A549 (cell line): ENCODE data around the gene DEAF1. TPM values are rescaled to one million over a fixed set of nuclear protein-coding genes. Genes with fewer than 3 reads are reported as not detected.

Source experiments
- ATAC-seq, 2 experiments: fragments of 200-7000 bp in 1 of 2; fragments of >200 bp in 1 of 2; cut with Nextera tagmentation in 1 of 2; cut with Tn5 transposase in 1 of 2; 3 replicates each; pipeline versions ENCODE4 v1.8.0 to v1.9.1; 2018 to 2020; ENCODE audit warnings: mild to moderate bottlenecking in 1 of 2, moderate library complexity in 1 of 2
- CTCF ChIA-PET: fragments of 300-600 bp; sonication (Branson Sonifier 250); formaldehyde crosslinking; extraction: SDS; loops from one replicate; lab custom pipeline; 2021; ENCODE audit warnings: antibody characterized with exemption, inconsistent platforms; lab: Yijun Ruan, JAX
- POLR2A ChIA-PET: fragments of 350-600 bp; formaldehyde crosslinking; extraction: SDS; loops from one replicate; lab custom pipeline; 2021; ENCODE audit warnings: antibody characterized with exemption, inconsistent platforms; lab: Yijun Ruan, JAX
- DNase-seq, 2 experiments: peaks; one replicate each; pipeline versions ENCODE4 v3.0.0 to v3.0.0-alpha.2; 2011 to 2016; ENCODE audit warnings: low read depth in 1 of 2, low spot score in 1 of 2
- FAIRE-seq: peaks from 2 replicates; lab custom pipeline; 2011; peaks lifted over from hg19 to GRCh38; lab: Jason Lieb, UNC
- H3K27ac ChIP-seq, 2 experiments: fragments of >200 bp; sonication (Bioruptor Twin); formaldehyde crosslinking; 3 replicates each; pipeline ENCODE4 v1.5.1; 2016 to 2017
- H3K4me1 ChIP-seq: fragments of >200 bp; sonication (Bioruptor Twin); formaldehyde crosslinking; 3 replicates; pipeline ENCODE4 v1.6.1; 2016
- H3K4me2 ChIP-seq: fragments of >200 bp; sonication (Bioruptor Twin); formaldehyde crosslinking; 3 replicates; pipeline ENCODE4 v1.6.1; 2016
- H3K4me3 ChIP-seq: fragments of >200 bp; sonication (Bioruptor Twin); formaldehyde crosslinking; 3 replicates; pipeline ENCODE4 v1.5.1; 2016
- H3K9me3 ChIP-seq: fragments of >200 bp; sonication (Bioruptor Twin); formaldehyde crosslinking; 3 replicates; pipeline ENCODE4 v1.6.1; 2016
- ATOH8 ChIP-seq: fragments of 250-450 bp; sonication (Bioruptor Pico); IDR thresholded peaks from 2 replicates; pipeline ENCODE4 v1.5.0; 2020; ENCODE audit warnings: low read depth, mild to moderate bottlenecking, moderate library complexity
- BHLHE40 ChIP-seq: IDR thresholded peaks from 2 replicates; pipeline ENCODE4 v1.6.1; 2012; ENCODE audit warnings: low read depth, low read length, inconsistent platforms
- CEBPB ChIP-seq, 2 experiments: fragments of >200 bp in 1 of 2; sonication (Bioruptor Twin) in 1 of 2; formaldehyde crosslinking in 1 of 2; IDR thresholded peaks; 2 replicates each; pipeline ENCODE4 v1.6.1; 2012 to 2016
- CHD2 ChIP-seq: fragments of 150-350 bp; IDR thresholded peaks from 2 replicates; pipeline ENCODE4 v1.6.1; 2014; ENCODE audit warnings: low read length; ENCODE audit not compliant: partially characterized antibody
- E2F6 ChIP-seq: IDR thresholded peaks from 2 replicates; pipeline ENCODE4 v1.6.1; 2012; ENCODE audit warnings: low read depth, borderline replicate concordance
- EHMT2 ChIP-seq: fragments of 200-600 bp; sonication (generic); IDR thresholded peaks from 2 replicates; pipeline ENCODE4 v1.6.1; 2016; ENCODE audit warnings: antibody characterized with exemption, low read depth, mild to moderate bottlenecking, moderate library complexity
- FOSL2 ChIP-seq, 2 experiments: fragments of 450-650 bp in 1 of 2; fragments of >200 bp in 1 of 2; sonication (Bioruptor Twin) in 1 of 2; formaldehyde crosslinking; IDR thresholded peaks; 2 replicates each; pipeline versions ENCODE4 v1.5.0 to v1.6.1; 2016 to 2020; ENCODE audit warnings: mild to moderate bottlenecking in 1 of 2, moderate library complexity in 1 of 2
- FOXS1 ChIP-seq: fragments of 250-450 bp; sonication (Bioruptor Pico); IDR thresholded peaks from 2 replicates; pipeline ENCODE4 v1.5.0; 2020; ENCODE audit warnings: mild to moderate bottlenecking, moderate library complexity
- GATA3 ChIP-seq: IDR thresholded peaks from 2 replicates; pipeline ENCODE4 v1.6.1; 2012; ENCODE audit warnings: borderline replicate concordance
- HMGXB4 ChIP-seq: fragments of 250-450 bp; sonication (Bioruptor Pico); IDR thresholded peaks from 2 replicates; pipeline ENCODE4 v1.5.0; 2021; ENCODE audit warnings: mild to moderate bottlenecking, moderate library complexity, borderline replicate concordance
- HOXA7 ChIP-seq: fragments of 250-450 bp; sonication (Bioruptor Pico); IDR thresholded peaks from 2 replicates; pipeline ENCODE4 v1.5.0; 2020; ENCODE audit warnings: mild to moderate bottlenecking, moderate library complexity
- HOXB5 ChIP-seq: fragments of 250-450 bp; sonication (Bioruptor Pico); IDR thresholded peaks from 2 replicates; pipeline ENCODE4 v1.5.0; 2020; ENCODE audit warnings: mild to moderate bottlenecking, moderate library complexity
- JUNB ChIP-seq: fragments of >200 bp; sonication (Bioruptor Twin); formaldehyde crosslinking; IDR thresholded peaks from 2 replicates; pipeline ENCODE4 v1.6.1; 2016
- KDM1A ChIP-seq: fragments of 200-600 bp; sonication (generic); IDR thresholded peaks from 2 replicates; pipeline ENCODE4 v1.6.1; 2016; ENCODE audit warnings: low read depth, mild to moderate bottlenecking
- MAFK ChIP-seq: fragments of 450-650 bp; IDR thresholded peaks from 2 replicates; pipeline ENCODE4 v1.6.1; 2014; ENCODE audit not compliant: partially characterized antibody
- MAZ ChIP-seq: fragments of 150-350 bp; IDR thresholded peaks from 2 replicates; pipeline ENCODE4 v1.6.1; 2014; ENCODE audit warnings: antibody characterized with exemption, low read depth, low read length, borderline replicate concordance
- NFE2L2 ChIP-seq: fragments of 150-350 bp; conservative IDR thresholded peaks from 2 replicates; pipeline ENCODE4 v1.6.1; 2014; ENCODE audit warnings: low read length
- PHF8 ChIP-seq: fragments of 200-600 bp; sonication (generic); IDR thresholded peaks from 2 replicates; pipeline ENCODE4 v1.6.1; 2016; ENCODE audit warnings: low read depth, mild to moderate bottlenecking, antibody characterized with exemption, moderate library complexity, borderline replicate concordance
- POLR2A ChIP-seq: IDR thresholded peaks from 2 replicates; pipeline ENCODE4 v1.6.1; 2012; ENCODE audit warnings: mild to moderate bottlenecking, low read length
- POLR2AphosphoS2 ChIP-seq: conservative IDR thresholded peaks from 2 replicates; pipeline ENCODE4 v1.6.1; 2012; ENCODE audit warnings: low read length, improper control_type of control experiment, inconsistent platforms
- RARB ChIP-seq: fragments of 250-450 bp; sonication (Bioruptor Pico); IDR thresholded peaks from 2 replicates; pipeline ENCODE4 v1.8.0; 2021; ENCODE audit warnings: mild to moderate bottlenecking, moderate library complexity
- REST ChIP-seq: fragments of 200-600 bp; sonication (generic); IDR thresholded peaks from 2 replicates; pipeline ENCODE4 v1.6.1; 2016; ENCODE audit warnings: antibody characterized with exemption, mild to moderate bottlenecking, moderate library complexity
- RNF2 ChIP-seq: fragments of 200-600 bp; sonication (generic); IDR thresholded peaks from 2 replicates; pipeline ENCODE4 v1.6.1; 2016; ENCODE audit warnings: low read depth, mild to moderate bottlenecking, antibody characterized with exemption, moderate library complexity, borderline replicate concordance
- TP53 ChIP-seq: fragments of 250-450 bp; sonication (Bioruptor Pico); IDR thresholded peaks from 2 replicates; pipeline ENCODE4 v1.5.0; 2021; ENCODE audit warnings: mild to moderate bottlenecking, moderate library complexity
- ZNF302 ChIP-seq: fragments of 250-450 bp; sonication (Bioruptor Pico); IDR thresholded peaks from 2 replicates; pipeline ENCODE4 v1.9.0; 2021; ENCODE audit warnings: inconsistent platforms, mild to moderate bottlenecking, moderate library complexity
- WGBS: methylation state at CpG from one replicate; pipeline ENCODE4 v1.1.6; 2017; ENCODE audit errors: missing lambda C conversion rate; 5-methylcytosine and 5-hydroxymethylcytosine counted together
- polyA plus RNA-seq, 4 experiments: library from polyadenylated mRNA; depleted of rRNA in 3 of 4; stranded (reverse); fragments of >200 nt; fragmentation: RNase III in 1 of 4; extraction: RNeasy Plus Mini Kit Qiagen cat#74134 plus additional on column Dnase treatment in 1 of 4; gene quantifications; 2 replicates in 3 of 4; 3 replicates in 1 of 4; pipeline ENCODE4 v1.2.3, GENCODE V29; 2011 to 2017
- TF ChIP-seq, protein P1 (sequence below): fragments of >200 bp; sonication (Bioruptor Twin); formaldehyde crosslinking; IDR thresholded peaks from 3 replicates; pipeline ENCODE4 v1.6.1; 2016
- TF ChIP-seq, protein P2 (sequence below): fragments of >200 bp; sonication (Bioruptor Twin); formaldehyde crosslinking; IDR thresholded peaks from 3 replicates; pipeline ENCODE4 v1.5.1; 2016

Gene DEAF1
- polyA plus RNA-seq, 2 of the 4 experiments (the other 2 are of a cell fraction): 16.0 to 24.0 TPM

GRCh38 chr11:660681-661444 lies 34.2 kb downstream of the DEAF1 start:
- ATAC-seq (no peak), FAIRE-seq (no peak), DNase-seq (no peak)
- no peak for TF ChIP-seq HOXA7 (CRISPR knock-in tag)
- no peak for TF ChIP-seq RARB (CRISPR knock-in tag)
- TF ChIP-seq RNF2: no peak
- no peak for TF ChIP-seq CHD2
- no peak for TF ChIP-seq TP53
- TF ChIP-seq EHMT2: no peak
- no peak for TF ChIP-seq PHF8
- no peak for TF ChIP-seq POLR2A
- TF ChIP-seq FOXS1 (CRISPR knock-in tag): no peak
- no peak for TF ChIP-seq ATOH8 (CRISPR knock-in tag)
- no peak for TF ChIP-seq MAZ
- Histone ChIP-seq H3K4me2 (no peak overlapping the region), H3K27ac (no peak overlapping the region), H3K9me3 (no peaks in the 10 kb centered on the region), H3K4me1 (peaks cover 6% of the 10 kb centered on the region; the same call in 2 of the 3 replicates), H3K4me3 (no peak overlapping the region)
- 96% methylated on average over 19 of the region's 19 CpGs for WGBS
- ChIA-PET POLR2A (no interaction called here), CTCF (interaction anchor here (0.6 to 4.2 kb wide), 8 partner anchors 11 to 69 kb away, joined by 3 to 39 read pairs (median 5); partner anchors contain the start of gene TMEM80)

DNA sequence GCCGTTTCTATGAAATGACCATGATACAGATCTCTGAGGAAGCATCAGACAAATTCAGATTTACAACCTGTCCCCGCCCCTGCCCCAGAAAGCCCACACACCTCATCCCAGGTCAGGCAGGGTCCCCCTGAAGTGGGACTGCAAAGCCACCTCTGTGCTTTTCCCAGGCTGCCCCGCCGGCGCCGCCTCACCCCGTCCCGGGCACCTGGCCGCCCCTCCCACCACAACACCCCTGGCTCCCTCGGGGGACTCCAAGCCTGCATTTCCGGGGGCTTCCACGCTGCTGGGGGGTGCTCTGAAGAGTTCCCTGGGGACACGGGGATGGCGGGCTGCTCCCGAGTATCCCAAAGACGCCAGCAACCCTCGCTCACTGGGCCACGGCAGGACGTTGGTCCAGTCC lies 34.7 kb downstream of the DEAF1 start:
- Histone ChIP-seq H3K4me1 (peaks cover 8% of the 10 kb centered on the region), H3K4me2 (no peak overlapping the region), H3K4me3 (no peak overlapping the region), H3K27ac (no peak overlapping the region), H3K9me3 (no peaks in the 10 kb centered on the region)
- no peak for DNase-seq
- ChIA-PET POLR2A (no interaction called here), CTCF (interaction anchor here (1.1 to 4.2 kb wide), 5 partner anchors 12 to 69 kb away, joined by 3 to 39 read pairs (median 26); partner anchors contain the start of gene TMEM80)
- no peak for FAIRE-seq
- ATAC-seq: no peak
- WGBS: 91% methylated on average over 13 of the region's 19 CpGs
- TF ChIP-seq CEBPB (IDR thresholded peaks at IDR 0.05) (no peak), GATA3 (no peak), REST (no peak), KDM1A (no peak), POLR2AphosphoS2 (no peak), E2F6 (no peak), FOSL2 (IDR thresholded peaks at IDR 0.05) (no peak), FOSL2 (CRISPR knock-in tag; IDR thresholded peaks at IDR 0.05) (no peak), NFE2L2 (no peak), RNF2 (no peak), HOXB5 (no peak), HMGXB4 (CRISPR knock-in tag) (no peak), ZNF302 (CRISPR knock-in tag) (no peak), MAFK (no peak), JUNB (no peak), TP53 (no peak), BHLHE40 (no peak)
- TF ChIP-seq, protein P1, sequence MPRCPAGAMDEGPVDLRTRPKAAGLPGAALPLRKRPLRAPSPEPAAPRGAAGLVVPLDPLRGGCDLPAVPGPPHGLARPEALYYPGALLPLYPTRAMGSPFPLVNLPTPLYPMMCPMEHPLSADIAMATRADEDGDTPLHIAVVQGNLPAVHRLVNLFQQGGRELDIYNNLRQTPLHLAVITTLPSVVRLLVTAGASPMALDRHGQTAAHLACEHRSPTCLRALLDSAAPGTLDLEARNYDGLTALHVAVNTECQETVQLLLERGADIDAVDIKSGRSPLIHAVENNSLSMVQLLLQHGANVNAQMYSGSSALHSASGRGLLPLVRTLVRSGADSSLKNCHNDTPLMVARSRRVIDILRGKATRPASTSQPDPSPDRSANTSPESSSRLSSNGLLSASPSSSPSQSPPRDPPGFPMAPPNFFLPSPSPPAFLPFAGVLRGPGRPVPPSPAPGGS: no peak
- TF ChIP-seq, protein P2, sequence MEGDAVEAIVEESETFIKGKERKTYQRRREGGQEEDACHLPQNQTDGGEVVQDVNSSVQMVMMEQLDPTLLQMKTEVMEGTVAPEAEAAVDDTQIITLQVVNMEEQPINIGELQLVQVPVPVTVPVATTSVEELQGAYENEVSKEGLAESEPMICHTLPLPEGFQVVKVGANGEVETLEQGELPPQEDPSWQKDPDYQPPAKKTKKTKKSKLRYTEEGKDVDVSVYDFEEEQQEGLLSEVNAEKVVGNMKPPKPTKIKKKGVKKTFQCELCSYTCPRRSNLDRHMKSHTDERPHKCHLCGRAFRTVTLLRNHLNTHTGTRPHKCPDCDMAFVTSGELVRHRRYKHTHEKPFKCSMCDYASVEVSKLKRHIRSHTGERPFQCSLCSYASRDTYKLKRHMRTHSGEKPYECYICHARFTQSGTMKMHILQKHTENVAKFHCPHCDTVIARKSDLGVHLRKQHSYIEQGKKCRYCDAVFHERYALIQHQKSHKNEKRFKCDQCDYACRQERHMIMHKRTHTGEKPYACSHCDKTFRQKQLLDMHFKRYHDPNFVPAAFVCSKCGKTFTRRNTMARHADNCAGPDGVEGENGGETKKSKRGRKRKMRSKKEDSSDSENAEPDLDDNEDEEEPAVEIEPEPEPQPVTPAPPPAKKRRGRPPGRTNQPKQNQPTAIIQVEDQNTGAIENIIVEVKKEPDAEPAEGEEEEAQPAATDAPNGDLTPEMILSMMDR: no peak
